ENCODE data around the gene SLC25A51. TPM values are rescaled to one million over a fixed set of nuclear protein-coding genes. Genes with fewer than 3 reads are reported as not detected.
"Not testable (repeated sequence)": the region's sequence is repeated elsewhere in the genome, so short reads cannot be mapped to it uniquely, and the experiment has no call there.

SLC25A51 gene
- total RNA-seq, 1 experiment from 2014 or later: 9.3 TPM

DNA sequence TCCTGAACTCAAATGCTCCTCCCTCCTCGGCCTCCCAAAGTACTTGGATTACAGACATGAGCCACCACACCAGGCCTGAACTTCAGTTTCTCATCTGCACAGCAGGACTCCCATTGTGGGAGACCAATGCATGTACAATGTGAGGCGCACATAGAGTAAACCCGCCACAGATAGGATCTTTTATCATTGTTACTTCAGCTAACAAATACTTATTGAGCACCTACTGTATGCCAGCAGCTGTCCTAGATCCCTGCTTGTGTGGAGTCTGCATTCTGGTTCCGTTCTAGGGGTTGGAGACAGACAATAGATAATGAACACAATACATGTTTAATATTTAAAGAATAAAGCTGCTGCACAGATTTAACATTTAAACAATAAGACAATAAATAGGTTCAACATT, 6.3 kb upstream of the SLC25A51 start:
- H3K4me1 Mint-ChIP-seq (ENCODE audit: low read depth, unreplicated experiment): no peaks in the 10 kb centered on the region
- TF ChIP-seq CTCF (IDR thresholded peaks at IDR 0.05; ENCODE audit: unreplicated experiment): no peak
- intact Hi-C loops (cut with micrococcal nuclease; ENCODE audit: unreplicated experiment): no loop called here
- H3K27me3 Mint-ChIP-seq (ENCODE audit: unreplicated experiment): no peaks in the 10 kb centered on the region
- BruUV-seq (replicated peaks): no TSS peak
- no peaks in the 10 kb centered on the region for H3K36me3 Mint-ChIP-seq (ENCODE audit: insufficient read depth, unreplicated experiment)
- DNase-seq: no peak
- CTCF ChIA-PET: no interaction called here
- H3K4me3 Mint-ChIP-seq (ENCODE audit: low read depth, unreplicated experiment): no peak overlapping the region
- H3K27ac Mint-ChIP-seq (ENCODE audit: unreplicated experiment): no peak overlapping the region
- H3K9me3 Mint-ChIP-seq (ENCODE audit: low read depth, unreplicated experiment): no peaks in the 10 kb centered on the region

- CTCF ChIA-PET; H3K4me1 Mint-ChIP-seq (ENCODE audit: low read depth, unreplicated experiment); H3K27ac Mint-ChIP-seq (ENCODE audit: unreplicated experiment); DNase-seq; H3K4me3 Mint-ChIP-seq (ENCODE audit: low read depth, unreplicated experiment); BruUV-seq (replicated peaks); H3K9me3 Mint-ChIP-seq (ENCODE audit: low read depth, unreplicated experiment); H3K36me3 Mint-ChIP-seq (ENCODE audit: insufficient read depth, unreplicated experiment); intact Hi-C loops (cut with micrococcal nuclease; ENCODE audit: unreplicated experiment); H3K27me3 Mint-ChIP-seq (ENCODE audit: unreplicated experiment): not testable (repeated sequence)
These were observed 5.9 kb upstream of the SLC25A51 start for GRCh38 chr9:37909836-37910235.

DNA sequence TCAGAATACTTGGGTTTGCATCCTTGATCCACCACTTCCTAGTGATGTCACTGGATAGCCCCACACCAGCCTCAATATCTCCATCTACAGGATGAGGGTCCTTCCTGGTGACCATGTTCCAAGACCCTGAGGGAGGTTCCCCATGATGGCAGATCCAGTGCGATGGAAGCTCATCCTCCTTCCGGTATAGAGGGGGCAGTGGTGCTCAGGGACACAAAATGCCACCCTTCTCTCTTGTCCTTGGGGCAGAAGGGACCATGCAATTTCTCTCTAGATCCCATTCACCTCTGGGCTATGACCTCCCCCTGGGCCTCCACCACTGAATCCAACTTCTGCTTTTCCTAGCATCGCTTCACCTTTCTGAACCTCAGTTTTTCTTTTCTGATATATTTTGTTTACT, 5.4 kb upstream of the SLC25A51 start:
- CTCF ChIA-PET: no interaction called here
- intact Hi-C loops (cut with micrococcal nuclease; ENCODE audit: unreplicated experiment): no loop called here
- Mint-ChIP-seq H3K4me3 (ENCODE audit: low read depth, unreplicated experiment) (no peak overlapping the region), H3K4me1 (ENCODE audit: low read depth, unreplicated experiment) (no peaks in the 10 kb centered on the region), H3K9me3 (ENCODE audit: low read depth, unreplicated experiment) (no peaks in the 10 kb centered on the region), H3K27ac (ENCODE audit: unreplicated experiment) (no peak overlapping the region), H3K36me3 (ENCODE audit: insufficient read depth, unreplicated experiment) (no peaks in the 10 kb centered on the region), H3K27me3 (ENCODE audit: unreplicated experiment) (no peaks in the 10 kb centered on the region)
- DNase-seq: no peak
- no peak for TF ChIP-seq CTCF (IDR thresholded peaks at IDR 0.05; ENCODE audit: unreplicated experiment)
- BruUV-seq (replicated peaks): no TSS peak

GRCh38 chr9:37908698-37909186, 4.8 kb upstream of the SLC25A51 start:
- H3K27ac Mint-ChIP-seq (ENCODE audit: unreplicated experiment): no peak overlapping the region
- intact Hi-C loops (cut with micrococcal nuclease; ENCODE audit: unreplicated experiment): no loop called here
- no peaks in the 10 kb centered on the region for H3K4me1 Mint-ChIP-seq (ENCODE audit: low read depth, unreplicated experiment)
- H3K36me3 Mint-ChIP-seq (ENCODE audit: insufficient read depth, unreplicated experiment): no peaks in the 10 kb centered on the region
- DNase-seq: no peak
- no peaks in the 10 kb centered on the region for H3K27me3 Mint-ChIP-seq (ENCODE audit: unreplicated experiment)
- CTCF ChIA-PET: no interaction called here
- H3K9me3 Mint-ChIP-seq (ENCODE audit: low read depth, unreplicated experiment): no peaks in the 10 kb centered on the region
- BruUV-seq (replicated peaks): no TSS peak
- TF ChIP-seq CTCF (IDR thresholded peaks at IDR 0.05; ENCODE audit: unreplicated experiment): no peak
- no peak overlapping the region for H3K4me3 Mint-ChIP-seq (ENCODE audit: low read depth, unreplicated experiment)

DNA sequence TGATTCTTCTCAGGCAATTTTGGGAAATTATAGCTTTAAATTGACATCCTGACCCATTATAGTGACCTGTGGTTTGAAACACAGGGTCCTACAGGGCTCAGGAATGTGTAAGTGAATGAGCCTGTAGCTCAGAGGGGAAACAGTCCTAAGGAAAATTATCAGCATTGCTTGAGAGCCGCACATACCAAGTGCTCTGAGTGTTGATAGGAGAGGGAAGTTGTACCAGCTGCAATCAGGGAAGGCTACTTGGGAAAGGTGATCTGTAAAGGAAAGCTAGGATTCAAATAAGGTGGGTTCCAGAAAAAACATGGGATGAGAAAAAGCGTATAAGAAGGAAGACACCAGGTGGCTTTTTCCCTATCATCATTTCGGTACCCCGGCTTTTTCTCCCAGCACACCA, 4.4 kb upstream of the SLC25A51 start:
- no peak for TF ChIP-seq CTCF (IDR thresholded peaks at IDR 0.05; ENCODE audit: unreplicated experiment)
- intact Hi-C loops (cut with micrococcal nuclease; ENCODE audit: unreplicated experiment): no loop called here
- Mint-ChIP-seq H3K9me3 (ENCODE audit: low read depth, unreplicated experiment) (no peaks in the 10 kb centered on the region), H3K4me1 (ENCODE audit: low read depth, unreplicated experiment) (no peaks in the 10 kb centered on the region), H3K27ac (ENCODE audit: unreplicated experiment) (no peak overlapping the region), H3K36me3 (ENCODE audit: insufficient read depth, unreplicated experiment) (no peaks in the 10 kb centered on the region), H3K27me3 (ENCODE audit: unreplicated experiment) (no peaks in the 10 kb centered on the region), H3K4me3 (ENCODE audit: low read depth, unreplicated experiment) (no peak overlapping the region)
- no TSS peak for BruUV-seq (replicated peaks)
- CTCF ChIA-PET: no interaction called here
- DNase-seq: no peak
